ENCODE measurements around the gene EYS. TPM values are rescaled to one million over a fixed set of nuclear protein-coding genes. Genes with fewer than 3 reads are reported as not detected.

EYS gene
- total and polyA plus RNA-seq, 7 donors: 0.07 to 0.46 TPM; not detected in 5

DNA sequence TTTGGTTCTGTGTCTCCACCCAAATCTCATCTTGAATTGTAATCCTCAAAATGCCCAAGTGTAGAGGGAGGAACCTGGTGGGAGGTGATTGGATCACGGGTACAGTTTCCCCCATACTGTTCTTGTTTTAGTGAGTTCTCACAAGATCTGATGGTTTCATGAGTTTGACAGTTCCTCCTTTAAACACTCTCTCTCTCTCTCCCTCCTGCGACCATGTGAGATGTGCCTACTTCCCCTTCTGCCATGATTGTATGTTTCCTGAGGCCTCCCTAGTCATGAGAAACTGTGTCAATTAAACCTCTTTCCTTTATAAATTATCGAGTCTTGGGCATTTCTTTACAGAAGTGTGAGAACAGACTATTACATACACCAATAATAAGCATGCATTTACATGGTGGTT is 12.1 kb upstream of the EYS start:
- 50 to 89% methylated on average over 3 of the region's 3 CpGs for WGBS, 2 donors
- H3K9me3 ChIP-seq: no peaks in the 10 kb centered on the region
- no peak overlapping the region for H3K27ac ChIP-seq
- TF ChIP-seq, protein P1, sequence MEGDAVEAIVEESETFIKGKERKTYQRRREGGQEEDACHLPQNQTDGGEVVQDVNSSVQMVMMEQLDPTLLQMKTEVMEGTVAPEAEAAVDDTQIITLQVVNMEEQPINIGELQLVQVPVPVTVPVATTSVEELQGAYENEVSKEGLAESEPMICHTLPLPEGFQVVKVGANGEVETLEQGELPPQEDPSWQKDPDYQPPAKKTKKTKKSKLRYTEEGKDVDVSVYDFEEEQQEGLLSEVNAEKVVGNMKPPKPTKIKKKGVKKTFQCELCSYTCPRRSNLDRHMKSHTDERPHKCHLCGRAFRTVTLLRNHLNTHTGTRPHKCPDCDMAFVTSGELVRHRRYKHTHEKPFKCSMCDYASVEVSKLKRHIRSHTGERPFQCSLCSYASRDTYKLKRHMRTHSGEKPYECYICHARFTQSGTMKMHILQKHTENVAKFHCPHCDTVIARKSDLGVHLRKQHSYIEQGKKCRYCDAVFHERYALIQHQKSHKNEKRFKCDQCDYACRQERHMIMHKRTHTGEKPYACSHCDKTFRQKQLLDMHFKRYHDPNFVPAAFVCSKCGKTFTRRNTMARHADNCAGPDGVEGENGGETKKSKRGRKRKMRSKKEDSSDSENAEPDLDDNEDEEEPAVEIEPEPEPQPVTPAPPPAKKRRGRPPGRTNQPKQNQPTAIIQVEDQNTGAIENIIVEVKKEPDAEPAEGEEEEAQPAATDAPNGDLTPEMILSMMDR (IDR thresholded peaks at IDR 0.05): no peak
- TF ChIP-seq EP300 (IDR thresholded peaks at IDR 0.05) (no peak), POLR2A (IDR thresholded peaks at IDR 0.05) (no peak), POLR2AphosphoS5 (IDR thresholded peaks at IDR 0.05) (no peak)
- intact Hi-C loops (cut with DNase I): no loop called here
- H3K4me3 ChIP-seq: no peak overlapping the region
- H3K4me1 ChIP-seq: no peaks in the 10 kb centered on the region
- H3K36me3 ChIP-seq: no peaks in the 10 kb centered on the region
- no peak for DNase-seq
- H3K27me3 ChIP-seq: no peaks in the 10 kb centered on the region

DNA sequence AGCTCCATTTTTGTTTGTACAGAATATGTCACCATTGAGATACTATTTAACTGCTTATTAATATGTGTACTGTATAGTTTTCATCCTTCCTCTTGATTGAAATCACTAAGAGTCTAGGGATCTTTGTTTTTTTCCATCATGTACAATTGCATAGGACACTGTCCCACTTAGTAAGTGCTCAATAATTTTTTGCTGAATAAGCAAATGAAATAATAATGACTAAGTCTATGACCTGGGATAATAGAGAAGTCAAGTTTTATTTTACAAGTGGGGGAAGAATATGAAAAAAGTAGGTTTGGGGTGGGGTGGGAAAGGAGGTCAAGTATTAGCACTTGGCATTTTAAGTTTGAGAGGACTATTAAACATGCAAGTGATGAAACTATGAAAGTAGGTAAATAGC is 4.5 kb upstream of the EYS start:
- Histone ChIP-seq H3K27ac (no peak overlapping the region), H3K4me1 (no peaks in the 10 kb centered on the region), H3K36me3 (no peaks in the 10 kb centered on the region), H3K4me3 (no peak overlapping the region), H3K27me3 (no peaks in the 10 kb centered on the region), H3K9me3 (no peaks in the 10 kb centered on the region)
- TF ChIP-seq EP300 (IDR thresholded peaks at IDR 0.05): no peak
- TF ChIP-seq, protein P1 (IDR thresholded peaks at IDR 0.05): no peak
- no peak for TF ChIP-seq POLR2AphosphoS5 (IDR thresholded peaks at IDR 0.05)
- no peak for TF ChIP-seq POLR2A (IDR thresholded peaks at IDR 0.05)
- no peak for DNase-seq
- intact Hi-C loops (cut with DNase I): no loop called here

DNA sequence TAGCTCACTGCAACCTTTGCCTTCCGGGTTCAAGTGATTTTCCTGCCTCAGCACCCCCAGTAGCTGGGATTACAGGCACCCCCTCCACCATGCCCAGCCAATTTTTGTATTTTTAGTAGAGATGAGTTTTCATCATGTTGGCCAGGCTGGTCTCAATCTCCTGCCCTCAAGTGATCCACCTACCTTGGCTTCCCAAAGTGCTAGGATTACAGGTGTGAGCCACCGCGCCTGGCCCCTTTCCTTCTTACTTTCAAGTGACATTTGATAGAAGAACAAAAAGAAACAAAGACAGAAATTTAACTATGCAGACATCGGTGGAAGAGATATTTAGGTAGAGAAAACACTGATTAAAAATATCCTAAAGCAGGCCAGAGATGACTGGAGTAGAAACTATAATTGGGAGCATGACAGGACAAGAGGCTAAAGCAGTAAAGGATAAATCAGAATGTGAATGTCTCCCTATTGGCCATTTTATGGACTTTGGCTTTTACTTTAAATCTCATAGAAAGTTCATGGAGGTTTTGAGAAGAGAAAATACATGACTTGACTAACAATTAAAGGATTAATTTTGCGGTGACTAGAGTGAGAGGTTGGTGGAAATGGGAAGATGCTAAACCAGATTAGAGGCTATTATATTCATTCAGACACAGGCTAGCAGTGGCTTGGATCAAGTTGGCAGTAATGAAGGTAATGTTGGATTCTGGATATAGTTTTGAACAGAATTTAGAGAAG is 2.2 kb upstream of the EYS start:
- no peak for TF ChIP-seq EP300 (IDR thresholded peaks at IDR 0.05)
- TF ChIP-seq POLR2A (IDR thresholded peaks at IDR 0.05): no peak
- TF ChIP-seq POLR2AphosphoS5 (IDR thresholded peaks at IDR 0.05): no peak
- TF ChIP-seq, protein P1 (IDR thresholded peaks at IDR 0.05): no peak
- H3K4me3 ChIP-seq: no peak overlapping the region
- DNase-seq: no peak
- H3K27me3 ChIP-seq: no peaks in the 10 kb centered on the region
- H3K4me1 ChIP-seq: no peaks in the 10 kb centered on the region
- H3K36me3 ChIP-seq: no peaks in the 10 kb centered on the region
- no peaks in the 10 kb centered on the region for H3K9me3 ChIP-seq
- intact Hi-C loops (cut with DNase I): no loop called here
- no peak overlapping the region for H3K27ac ChIP-seq
- 96 to 98% methylated on average over 5 of the region's 5 CpGs for WGBS, 2 donors

DNA sequence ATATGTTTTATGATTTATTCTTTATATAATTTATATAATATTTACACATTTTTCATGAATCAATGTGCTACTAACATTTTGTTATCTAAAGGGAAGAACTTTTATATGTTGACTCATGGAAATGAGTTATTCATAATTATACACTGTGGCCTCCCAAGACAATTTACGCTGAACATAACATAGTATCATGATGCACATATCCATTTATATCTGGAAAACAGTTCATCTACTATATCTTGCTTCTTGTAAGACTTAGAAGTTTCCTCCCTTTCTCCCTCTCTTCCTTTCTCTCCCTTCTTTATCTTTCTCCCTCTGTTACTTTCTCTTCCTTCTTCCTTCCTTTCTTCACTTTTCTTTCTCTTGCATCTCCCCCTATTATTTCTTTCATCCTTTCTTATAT is 1.1 kb upstream of the EYS start:
- intact Hi-C loops (cut with DNase I): no loop called here

More for the DNA sequence above, 1.1 kb upstream of the EYS start:
- DNase-seq: no peak
- 46 to 78% methylated on average over 1 of the region's 1 CpG for WGBS, 2 donors
- Histone ChIP-seq H3K27me3 (no peaks in the 10 kb centered on the region), H3K9me3 (no peaks in the 10 kb centered on the region), H3K4me1 (no peaks in the 10 kb centered on the region), H3K4me3 (no peak overlapping the region), H3K36me3 (no peaks in the 10 kb centered on the region), H3K27ac (no peak overlapping the region)
- no peak for TF ChIP-seq POLR2AphosphoS5 (IDR thresholded peaks at IDR 0.05)
- no peak for TF ChIP-seq EP300 (IDR thresholded peaks at IDR 0.05)
- TF ChIP-seq, protein P1 (IDR thresholded peaks at IDR 0.05): no peak
- no peak for TF ChIP-seq POLR2A (IDR thresholded peaks at IDR 0.05)
